Measurements from ENCODE around the gene TNS3. TPM values are rescaled to one million over a fixed set of nuclear protein-coding genes. Genes with fewer than 3 reads are reported as not detected.

The TNS3 gene
- total and polyA plus RNA-seq, 2 of the 13 experiments (the other 11 are each of a cell fraction or from before 2014, with no cell fraction given) = 52.9 to 55.7 TPM

GRCh38 chr7:47520406-47520805 lies 61.5 kb downstream of the TNS3 start:
- peaks cover 46% of the 10 kb centered on the region for H4K20me1 ChIP-seq (ENCODE audit: insufficient read depth, low read length)
- peak; percentile 48 for FAIRE-seq
- in situ Hi-C loops (cut with HindIII; ENCODE audit: extremely low pct_ligation_motif_present, low pct_unique_long_range_greater_than_20kb) (no loop called here), intact Hi-C loops (cut with micrococcal nuclease; ENCODE audit: unreplicated experiment) (no loop called here)
- H3K4me3 ChIP-seq (replicated peaks in 1 of 3; ENCODE audit: insufficient read depth in 1 of 3, low read depth in 2 of 3, low read length in 3 of 3) = no peak overlapping the region
- no peak overlapping the region for H2AFZ ChIP-seq (ENCODE audit: low read length)
- peak; percentile 39 for DNase-seq (ENCODE audit: low spot score)
- peaks cover 63% of the 10 kb centered on the region for H3K4me1 ChIP-seq (ENCODE audit: insufficient read depth, low read length)
- ChIA-PET POLR2A (interaction anchor here (0.5 kb wide), 1 partner anchor 62 kb away, joined by 3 read pairs; no protein-coding TSS in a partner anchor), CTCF (ENCODE audit: low intra/inter-chr PET ratio, low total read pairs) (no interaction called here)
- no TSS peak for BruUV-seq (replicated peaks)
- H3K27me3 ChIP-seq (ENCODE audit: control insufficient read depth in 1 of 2, insufficient read depth in 2 of 2, low read length in 2 of 2) = no peaks in the 10 kb centered on the region
- ATAC-seq = no peak
- H3K9me3 ChIP-seq (ENCODE audit: low read length) = no peaks in the 10 kb centered on the region
- H3K9ac ChIP-seq (ENCODE audit: insufficient read depth, low read depth, low read length) = no peak overlapping the region
- peaks cover 17 to 64% of the 10 kb centered on the region in 2 experiments for H3K36me3 ChIP-seq (replicated peaks in 1 of 2; ENCODE audit: control insufficient read depth in 1 of 2, insufficient read depth in 2 of 2, low read length in 2 of 2)
- H3K27ac ChIP-seq (ENCODE audit: extremely low read length, insufficient read depth, low read length) = peak overlapping the region; percentile 43
- 24% methylated on average over 5 of the region's 8 CpGs for WGBS (ENCODE audit: low lambda C conversion rate)
- no peak overlapping the region for H3K4me2 ChIP-seq (ENCODE audit: low read depth, low read length)
- H3K79me2 ChIP-seq (ENCODE audit: insufficient read depth, low read length) = peaks cover 87% of the 10 kb centered on the region
- TF ChIP-seq POLR2AphosphoS2 (IDR thresholded peaks at IDR 0.05; ENCODE audit: low read depth, low read length) (no peak), ZNF646 (CRISPR knock-in tag; IDR thresholded peaks at IDR 0.05) (no peak), SPEN (CRISPR knock-in tag; IDR thresholded peaks at IDR 0.05; ENCODE audit: low read depth) (no peak), ELF3 (CRISPR knock-in tag; IDR thresholded peaks at IDR 0.05) (0 out of 2 replicates have a peak, but pooled peaks have one; percentile 11), ETV5 (CRISPR knock-in tag; IDR thresholded peaks at IDR 0.05; ENCODE audit: borderline replicate concordance) (peak; percentile 57; the same call in 1 of the 2 replicates), ZNF775 (CRISPR knock-in tag; IDR thresholded peaks at IDR 0.05; ENCODE audit: borderline replicate concordance) (no peak), ZBTB33 (CRISPR knock-in tag; IDR thresholded peaks at IDR 0.05) (0 out of 2 replicates have a peak, but pooled peaks have one; percentile 20), ZNF232 (CRISPR knock-in tag; IDR thresholded peaks at IDR 0.05; ENCODE audit: borderline replicate concordance) (no peak), SKIL (CRISPR knock-in tag; IDR thresholded peaks at IDR 0.05; ENCODE audit: borderline replicate concordance) (0 out of 2 replicates have a peak, but pooled peaks have one; percentile 38), NFKB2 (CRISPR knock-in tag; IDR thresholded peaks at IDR 0.05; ENCODE audit: borderline replicate concordance) (no peak)

All from HepG2 (cell line).